GM10266 (cell line): ENCODE data around the gene RPL35A.

Experiments
- DNase-seq: peaks from one replicate; pipeline ENCODE4 v3.0.0; 2012; ENCODE audit errors: extremely low spot score
- TF ChIP-seq, protein P1 (sequence below): IDR thresholded peaks from 2 replicates; pipeline ENCODE4 v1.5.1; 2012; ENCODE audit warnings: mild to moderate bottlenecking, low read depth; ENCODE audit not compliant: control insufficient read depth, insufficient read depth; ENCODE audit errors: missing control alignments

Gene RPL35A

DNA sequence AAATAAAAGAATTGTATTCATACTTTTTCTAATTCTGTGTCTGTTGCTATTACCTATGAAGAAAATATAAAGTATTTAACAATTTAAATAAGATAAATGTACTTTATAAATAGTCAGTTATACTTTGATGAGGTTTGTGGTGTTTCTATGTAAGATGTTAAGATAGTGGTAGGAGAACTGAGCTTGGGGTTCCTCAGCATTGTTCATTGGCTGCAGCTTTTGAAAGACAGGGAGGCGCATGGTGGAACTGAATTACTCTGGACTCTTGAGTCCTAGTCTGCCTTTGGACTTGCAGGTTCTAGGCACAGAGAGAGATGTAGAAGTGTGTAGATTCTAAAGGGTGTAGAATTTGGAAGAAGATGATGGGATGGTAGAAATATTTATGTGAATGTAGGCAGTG lies 33.1 kb downstream of the RPL35A start:
- no peak for DNase-seq
- TF ChIP-seq, protein P1, sequence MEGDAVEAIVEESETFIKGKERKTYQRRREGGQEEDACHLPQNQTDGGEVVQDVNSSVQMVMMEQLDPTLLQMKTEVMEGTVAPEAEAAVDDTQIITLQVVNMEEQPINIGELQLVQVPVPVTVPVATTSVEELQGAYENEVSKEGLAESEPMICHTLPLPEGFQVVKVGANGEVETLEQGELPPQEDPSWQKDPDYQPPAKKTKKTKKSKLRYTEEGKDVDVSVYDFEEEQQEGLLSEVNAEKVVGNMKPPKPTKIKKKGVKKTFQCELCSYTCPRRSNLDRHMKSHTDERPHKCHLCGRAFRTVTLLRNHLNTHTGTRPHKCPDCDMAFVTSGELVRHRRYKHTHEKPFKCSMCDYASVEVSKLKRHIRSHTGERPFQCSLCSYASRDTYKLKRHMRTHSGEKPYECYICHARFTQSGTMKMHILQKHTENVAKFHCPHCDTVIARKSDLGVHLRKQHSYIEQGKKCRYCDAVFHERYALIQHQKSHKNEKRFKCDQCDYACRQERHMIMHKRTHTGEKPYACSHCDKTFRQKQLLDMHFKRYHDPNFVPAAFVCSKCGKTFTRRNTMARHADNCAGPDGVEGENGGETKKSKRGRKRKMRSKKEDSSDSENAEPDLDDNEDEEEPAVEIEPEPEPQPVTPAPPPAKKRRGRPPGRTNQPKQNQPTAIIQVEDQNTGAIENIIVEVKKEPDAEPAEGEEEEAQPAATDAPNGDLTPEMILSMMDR, result no peak

DNA sequence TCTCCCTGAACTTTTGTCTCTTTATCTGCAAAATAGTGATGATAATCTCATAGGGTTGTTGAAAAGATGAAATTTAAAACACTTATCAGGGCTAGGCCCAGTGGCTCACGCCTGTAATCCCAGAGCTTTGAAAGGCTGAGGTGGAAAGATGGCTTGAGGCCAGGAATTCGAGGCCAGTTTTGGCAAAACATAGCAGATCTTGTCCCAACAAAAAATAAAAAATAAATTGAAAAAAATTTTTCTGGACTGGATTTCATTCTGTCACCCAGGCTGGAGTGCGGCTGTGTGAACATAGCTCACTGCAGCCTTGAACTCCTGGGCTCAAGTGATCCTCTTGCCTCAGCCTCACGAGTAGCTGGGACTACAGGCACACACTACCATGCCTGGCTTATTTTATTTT lies 39.7 kb downstream of the RPL35A start:
- no peak for DNase-seq
- TF ChIP-seq, protein P1, result no peak

DNA sequence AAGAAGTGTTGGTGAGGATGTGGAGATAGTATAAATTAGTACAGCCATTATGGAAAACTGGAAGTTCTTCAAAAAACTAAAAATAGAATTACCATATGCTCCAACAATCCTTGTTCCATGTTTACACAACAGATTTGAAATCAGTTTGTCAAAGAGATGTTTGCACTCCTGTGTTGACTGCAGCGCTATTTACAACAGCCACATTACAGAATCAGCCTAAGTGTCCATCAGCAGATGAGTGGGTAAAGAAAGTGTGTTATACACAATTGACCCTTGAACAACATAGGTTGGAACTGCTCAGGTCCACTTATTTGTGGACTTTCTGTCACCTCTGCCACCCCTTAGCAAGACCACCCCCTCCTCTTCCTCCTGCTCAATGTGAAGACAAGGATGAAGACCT lies 44.7 kb downstream of the RPL35A start:
- DNase-seq, result no peak
- TF ChIP-seq, protein P1, result no peak

DNA sequence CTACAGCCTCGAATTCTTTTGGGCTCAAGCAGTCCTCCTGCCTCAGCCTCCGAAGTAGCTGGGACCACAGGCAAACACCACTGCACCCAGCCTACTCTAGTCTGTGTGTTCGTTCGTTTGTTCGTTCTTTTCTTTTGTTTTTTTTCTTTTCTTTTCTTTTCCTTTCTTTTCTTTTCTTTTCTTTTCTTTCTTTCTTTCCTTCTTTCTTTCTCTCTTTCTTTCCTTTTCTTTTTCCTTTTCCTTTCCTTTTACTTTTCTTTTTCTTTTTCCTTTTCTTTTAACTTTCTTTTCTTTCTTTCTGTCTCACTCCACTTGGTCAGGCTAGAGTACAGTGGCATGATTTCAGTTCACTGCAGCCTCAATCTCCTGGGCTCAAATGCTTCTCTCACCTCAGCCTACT lies 46.9 kb downstream of the RPL35A start:
- TF ChIP-seq, protein P1, result no peak
- no peak for DNase-seq

DNA sequence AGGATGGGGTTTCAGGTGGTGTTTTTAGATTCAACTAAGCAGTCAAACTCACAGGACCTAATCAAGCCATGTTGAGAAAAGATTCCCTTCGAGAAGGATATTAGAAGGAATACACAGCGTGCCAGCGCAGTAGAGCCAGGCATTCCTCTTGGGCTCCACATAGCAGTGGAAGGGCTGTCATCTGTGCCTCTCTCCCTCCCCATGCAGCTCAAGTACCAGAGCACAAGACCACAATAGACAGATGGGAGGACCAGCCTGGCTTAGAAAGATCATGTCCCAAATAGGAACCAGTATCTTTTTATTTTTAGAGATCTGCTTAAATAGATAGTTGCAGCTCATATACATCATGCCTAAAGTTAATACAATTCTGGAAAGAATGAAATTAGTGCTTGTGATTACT lies 47.9 kb downstream of the RPL35A start:
- TF ChIP-seq, protein P1, result no peak
- DNase-seq, result no peak
